OCI-LY3 (cell line): Measurements from ENCODE around the gene ADRA2A.

Experiments
- CTCF ChIP-seq: fragments of 200-600, 300-600 bp; sonication (generic); IDR thresholded peaks from 2 replicates; pipeline ENCODE4 v1.5.1; 2014; ENCODE audit warnings: antibody characterized with exemption, low read length, low read depth
- EZH2phosphoT487 ChIP-seq: fragments of 200-600 bp; shearing (Covaris generic); IDR thresholded peaks from 2 replicates; pipeline ENCODE4 v1.6.1; 2018; ENCODE audit warnings: antibody characterized with exemption, mixed run types, low read depth

DNA sequence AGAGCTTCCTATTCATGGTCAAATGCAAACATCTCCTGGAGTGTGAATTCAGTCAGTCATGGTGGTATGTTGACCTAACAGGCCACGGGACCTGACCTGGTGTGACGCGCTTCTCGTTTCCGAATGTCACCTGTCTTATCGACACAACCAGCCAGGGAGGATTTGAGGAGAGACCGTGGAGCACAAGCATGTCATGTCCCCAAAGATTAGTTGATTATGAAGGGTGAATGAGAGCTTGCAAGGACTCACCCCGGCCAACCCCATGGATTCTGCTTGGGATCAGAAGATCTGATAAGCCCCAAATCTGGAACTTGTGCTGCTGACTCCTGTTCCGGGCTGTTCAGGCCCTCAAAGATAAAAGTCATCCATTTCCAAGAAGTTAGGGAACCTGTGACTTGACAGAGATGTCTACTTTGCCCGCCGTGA is 10.5 kb downstream of the ADRA2A start:
- TF ChIP-seq CTCF: no peak
- no peak for TF ChIP-seq EZH2phosphoT487
